DMS153 (cell line): ENCODE data around the gene TMEM207.
A peak's percentile ranks its signal among the peaks of the same experiment; 100 is the strongest.

ENCODE experiments used
- DNase-seq: peaks from one replicate; lab custom pipeline; 2025; lab: John Stamatoyannopoulos, UW

The TMEM207 gene

DNA sequence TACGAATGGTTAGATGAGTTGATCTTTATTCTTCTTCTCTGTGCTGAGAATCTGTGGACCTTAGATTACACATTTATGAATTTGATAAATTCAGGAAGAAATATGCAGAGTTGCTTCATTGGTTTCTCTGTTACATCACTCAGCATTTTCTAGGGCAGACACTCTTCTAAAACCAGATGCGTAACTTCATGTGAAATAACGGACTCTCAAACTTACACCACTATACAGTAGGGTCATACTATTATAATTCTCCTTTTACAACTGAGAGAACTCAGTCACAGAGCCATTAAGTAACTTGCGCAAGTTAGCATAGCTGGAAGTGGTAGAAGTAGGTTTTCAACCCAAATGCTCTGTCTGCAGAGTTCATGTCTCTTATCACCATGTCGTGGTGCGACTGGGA, 5.7 kb downstream of the TMEM207 start:
- DNase-seq: no peak

DNA sequence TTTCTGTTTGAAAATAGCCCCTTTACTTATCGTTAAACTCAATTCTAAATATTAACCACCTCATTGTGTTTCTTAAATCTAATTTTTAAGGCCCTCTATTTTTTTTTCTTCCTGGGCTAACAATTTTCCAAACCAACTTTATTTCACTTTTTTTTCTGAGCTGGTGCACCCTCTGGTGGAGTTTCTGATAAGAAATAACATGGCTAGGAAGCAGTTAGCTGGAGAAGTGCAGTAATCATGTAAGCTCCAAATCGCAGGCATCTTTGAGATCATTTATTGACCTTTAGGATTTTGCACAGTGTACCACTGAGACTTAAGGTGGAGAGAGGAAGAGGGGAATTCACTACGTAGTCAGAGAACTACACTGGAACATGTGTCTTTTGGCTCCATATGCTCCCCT, 6.4 kb downstream of the TMEM207 start:
- DNase-seq: no peak

DNA sequence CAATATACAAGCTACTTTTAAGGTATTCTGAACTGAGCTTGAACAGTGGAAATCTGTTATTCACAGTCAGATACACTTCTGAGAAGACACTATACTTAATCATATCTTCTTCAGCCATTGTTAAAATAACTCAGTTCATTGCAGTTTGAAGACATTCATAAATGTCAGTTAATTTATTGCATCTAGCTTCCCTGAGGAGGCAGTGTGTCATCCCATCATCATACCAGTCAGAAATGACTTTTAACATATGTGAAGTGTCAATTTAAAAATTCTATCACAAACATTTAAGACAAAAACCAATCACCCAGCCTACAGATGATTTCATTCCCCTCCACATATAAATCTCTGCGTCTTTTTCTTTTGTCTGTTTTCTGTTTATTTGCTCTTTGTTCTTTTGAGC, 7.5 kb downstream of the TMEM207 start:
- DNase-seq: no peak

DNA sequence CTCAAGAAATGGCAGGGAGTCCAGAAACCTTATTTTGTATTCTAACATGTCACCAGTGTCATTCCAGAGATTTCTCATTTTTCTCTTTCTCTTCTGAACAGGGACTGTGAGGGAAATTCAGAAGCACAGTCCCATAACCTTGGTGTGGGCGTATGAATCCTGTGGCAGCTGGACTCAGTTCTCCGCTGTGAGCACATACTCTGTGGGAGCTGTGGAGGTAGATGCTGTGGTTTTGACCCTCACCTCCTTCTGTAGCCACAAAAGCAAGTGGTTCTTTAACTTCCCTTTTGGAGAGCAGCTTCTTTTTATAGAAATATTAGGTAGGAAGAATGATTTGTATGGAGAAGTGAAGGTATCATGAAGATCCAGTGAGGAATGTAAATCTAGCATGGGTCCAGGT, 13.4 kb downstream of the TMEM207 start:
- no peak for DNase-seq

DNA sequence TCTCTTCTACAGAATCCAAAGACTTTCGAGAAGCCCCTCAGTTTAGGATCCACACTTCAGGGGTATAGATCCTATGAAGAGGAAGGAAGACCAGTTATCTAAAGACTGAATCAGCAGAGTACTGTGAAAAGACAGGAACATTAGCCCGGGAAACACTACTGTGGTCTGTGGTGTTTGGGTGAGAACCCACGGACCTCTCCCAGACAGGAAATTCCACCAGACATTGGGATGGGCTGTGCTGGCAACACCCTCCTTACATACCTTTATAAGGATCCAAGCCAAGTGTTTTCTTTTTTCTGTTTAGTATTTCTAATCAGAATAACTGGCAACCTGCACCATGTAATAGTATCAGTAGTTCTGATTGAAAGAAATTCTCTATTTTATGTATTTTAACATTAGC, 14.1 kb downstream of the TMEM207 start:
- DNase-seq: no peak

DNA sequence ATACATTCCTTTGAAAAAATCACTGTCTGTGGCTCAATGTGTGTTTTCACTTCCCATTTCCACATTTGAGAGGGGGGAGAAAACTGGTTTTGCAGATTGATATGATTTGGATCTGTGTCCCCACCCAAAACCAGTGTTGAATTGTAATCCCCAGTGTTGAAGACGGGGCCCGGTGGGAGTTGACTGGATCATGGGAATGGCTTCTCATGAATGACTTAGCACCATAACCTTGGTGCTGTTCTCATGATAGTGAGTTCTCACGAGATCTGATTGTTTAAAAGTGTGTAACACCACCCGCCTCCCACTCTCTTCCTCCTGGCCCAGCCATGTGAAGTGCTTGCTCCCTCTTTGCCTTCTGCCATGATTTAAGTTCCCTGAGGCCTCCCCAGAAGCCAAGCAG, 16.1 kb downstream of the TMEM207 start:
- DNase-seq: no peak

DNA sequence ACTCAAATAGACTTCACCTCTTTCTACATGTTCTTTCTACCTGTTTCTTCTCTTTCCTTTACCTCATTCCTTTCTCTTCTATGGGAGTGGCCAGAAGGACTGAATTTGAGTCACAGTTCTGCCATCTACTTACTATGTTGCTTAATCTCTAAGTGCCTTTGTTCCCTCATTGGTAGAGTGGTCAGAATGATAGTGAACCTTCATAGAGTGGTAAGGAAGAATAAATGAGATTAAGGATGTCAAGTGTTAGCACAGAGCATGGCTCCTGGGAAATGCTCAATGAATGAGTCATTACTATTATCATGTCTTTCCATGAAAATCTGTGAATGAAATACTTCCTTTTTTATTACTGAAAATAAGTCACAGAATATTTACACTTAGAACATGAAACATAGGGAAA, 17.5 kb downstream of the TMEM207 start:
- no peak for DNase-seq

DNA sequence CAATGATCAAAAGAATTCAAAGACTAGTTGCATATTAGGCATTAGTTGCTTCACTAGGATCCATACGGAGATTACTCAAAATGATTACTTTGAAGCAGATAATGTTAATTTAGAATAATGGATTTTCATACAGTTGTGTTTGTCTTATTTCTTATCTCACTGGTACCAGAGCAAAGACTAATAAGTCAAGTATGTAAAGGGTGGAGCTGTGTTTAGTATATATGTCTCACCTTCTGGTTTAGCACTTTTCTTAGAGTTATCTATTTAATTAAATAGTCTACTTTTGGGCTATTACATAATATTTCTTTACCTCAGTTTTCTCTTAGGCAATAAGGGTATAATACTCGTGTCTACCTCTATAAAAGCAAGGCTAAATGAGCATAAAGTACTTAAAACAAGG, 18.8 kb downstream of the TMEM207 start:
- DNase-seq: no peak

DNA sequence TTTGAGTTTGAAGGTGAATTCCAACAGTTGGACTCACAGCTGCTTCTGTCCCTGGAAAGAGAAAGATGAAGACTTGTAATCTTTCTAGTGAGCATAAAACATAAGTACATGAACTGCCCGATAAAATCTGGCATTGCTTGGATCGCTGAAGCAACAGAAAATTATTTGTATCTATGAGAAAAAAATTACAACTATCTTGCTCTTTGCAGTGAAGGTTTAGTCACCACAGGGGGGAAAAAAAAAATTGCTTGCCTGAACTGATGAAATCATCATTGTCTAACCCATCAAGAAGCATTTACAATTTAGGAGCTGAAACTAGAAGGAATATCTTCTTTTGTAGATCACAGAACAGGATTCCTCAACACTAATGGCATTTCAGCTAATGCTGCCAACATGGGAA, 20.0 kb downstream of the TMEM207 start:
- no peak for DNase-seq

DNA sequence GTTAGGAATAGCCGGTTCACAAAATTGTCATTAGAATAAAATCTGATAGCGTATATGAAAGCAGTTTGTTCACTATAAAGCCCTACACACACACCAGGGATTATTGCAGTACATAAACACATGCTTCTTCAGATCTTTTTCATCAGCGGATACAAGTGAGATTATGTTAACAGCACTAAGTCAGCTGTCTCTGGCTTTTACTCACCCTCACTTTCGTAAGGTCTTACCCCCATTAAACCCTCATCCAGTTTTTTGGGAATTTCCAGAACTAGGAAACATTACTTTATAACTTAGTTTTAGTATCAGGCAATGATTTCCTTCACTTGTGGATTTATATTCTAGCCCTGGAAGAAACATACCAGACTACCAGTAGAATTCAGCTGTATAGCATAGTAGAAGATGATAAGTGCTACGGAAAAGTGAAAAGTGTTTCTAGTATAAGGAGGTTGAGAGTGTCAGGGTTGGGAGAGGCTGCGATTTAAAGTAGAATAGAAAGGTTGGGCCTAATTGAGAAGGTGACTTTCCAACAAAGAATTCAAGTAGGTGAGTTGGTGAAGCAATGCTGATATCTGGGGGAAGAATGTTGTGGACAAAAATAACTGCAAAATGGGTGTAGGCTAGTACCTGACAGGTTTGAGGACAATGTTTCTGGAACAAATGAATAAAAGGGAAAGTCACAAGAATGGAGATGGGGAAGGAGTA, 22.7 kb downstream of the TMEM207 start:
- DNase-seq: no peak

DNA sequence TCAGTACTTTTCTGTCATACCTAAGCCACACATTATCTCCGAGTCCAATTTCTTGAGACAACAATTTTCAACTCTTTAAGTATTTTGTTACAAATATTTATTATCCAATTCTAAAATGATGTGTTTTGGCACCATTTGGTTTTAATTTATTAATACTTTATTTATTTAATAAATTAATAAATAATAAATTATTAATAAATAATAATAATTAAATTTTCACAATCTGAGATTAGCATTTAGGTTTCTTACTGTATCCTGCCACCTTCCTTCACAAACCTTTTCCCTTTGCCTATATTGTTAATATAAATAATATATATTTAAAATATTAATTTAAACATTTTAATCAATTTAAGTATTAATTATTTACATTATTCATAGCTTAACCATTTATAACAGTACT, 23.9 kb downstream of the TMEM207 start:
- DNase-seq: no peak

DNA sequence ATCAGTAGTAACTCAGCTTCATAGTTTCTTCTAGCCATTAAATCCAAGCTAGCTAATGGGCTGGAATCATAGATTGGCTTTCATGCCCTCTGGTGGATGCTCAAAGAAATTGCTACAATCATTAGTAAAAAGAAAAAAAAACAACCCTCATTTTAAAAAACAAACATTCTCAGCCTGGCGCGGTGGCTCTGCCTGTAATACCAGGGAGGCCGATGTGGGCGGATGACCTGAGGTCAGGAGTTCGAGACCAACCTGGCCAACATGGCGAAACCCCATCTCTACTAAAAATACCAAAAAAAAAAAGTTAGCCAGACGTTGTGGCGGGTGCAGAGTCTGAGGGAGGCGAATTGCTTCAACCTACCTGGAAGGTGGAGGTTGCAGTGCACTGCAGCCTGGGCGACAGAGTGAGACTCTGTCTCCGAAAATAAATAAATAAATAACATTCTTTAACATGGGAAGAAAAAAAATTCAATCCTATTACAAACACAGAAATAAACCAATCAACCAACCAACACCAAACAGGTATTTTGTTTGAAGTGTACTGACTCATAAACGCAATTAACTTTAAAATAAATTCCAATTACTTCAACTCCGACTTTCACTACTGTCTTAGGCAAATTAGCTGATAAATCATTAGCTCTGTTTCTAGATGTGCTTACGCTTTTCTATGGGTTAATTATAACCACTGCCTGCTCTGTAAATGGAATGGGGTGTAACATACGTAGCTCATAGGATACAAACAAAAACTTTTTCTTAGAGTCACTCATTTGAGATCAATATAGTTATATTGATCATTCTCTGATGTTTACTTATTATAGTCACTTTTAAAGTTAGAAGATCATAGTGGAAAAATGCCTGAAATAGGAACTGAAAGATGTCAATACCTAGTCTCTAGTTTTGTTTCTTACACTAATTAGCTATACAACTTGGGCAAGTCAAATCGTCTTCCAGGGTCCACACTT, 24.9 kb downstream of the TMEM207 start:
- peak; percentile 62 for DNase-seq

DNA sequence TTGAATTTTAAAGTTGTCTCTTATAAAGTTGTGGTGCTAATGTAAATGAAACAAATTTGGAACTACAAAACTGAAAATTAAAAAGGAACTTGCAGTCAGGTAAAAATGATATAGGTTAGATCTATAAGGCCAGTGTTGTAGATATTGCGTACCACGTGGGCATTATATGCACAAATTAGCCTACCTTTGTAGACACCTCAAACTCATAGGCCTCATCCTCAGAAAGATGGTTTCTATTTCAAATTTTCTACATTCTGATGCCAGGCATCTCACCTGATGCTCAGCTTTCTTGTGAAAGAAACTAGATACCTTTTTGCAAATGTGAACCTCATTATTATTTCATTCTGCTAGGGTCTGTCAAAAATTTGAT, 25.6 kb downstream of the TMEM207 start:
- DNase-seq: no peak

DNA sequence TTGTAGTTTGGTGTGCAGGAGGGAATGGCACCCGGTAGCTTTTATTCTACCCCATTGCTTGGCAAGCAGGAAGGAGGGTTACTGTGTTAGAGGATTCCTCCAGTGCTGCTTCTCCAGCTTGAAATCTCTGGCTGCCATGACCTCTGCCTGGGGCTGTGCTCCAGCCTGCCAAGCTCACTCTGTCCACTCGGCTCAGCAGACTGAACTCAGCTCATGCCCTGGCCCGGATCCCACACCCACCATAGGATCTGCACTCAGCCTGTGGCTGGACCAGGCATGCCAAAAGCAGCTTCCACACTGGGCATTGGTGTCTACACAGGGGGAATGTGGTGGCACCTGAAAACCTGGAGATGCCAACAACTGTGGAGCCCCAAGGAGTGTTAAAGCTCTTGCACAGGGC, 35.4 kb downstream of the TMEM207 start:
- no peak for DNase-seq

DNA sequence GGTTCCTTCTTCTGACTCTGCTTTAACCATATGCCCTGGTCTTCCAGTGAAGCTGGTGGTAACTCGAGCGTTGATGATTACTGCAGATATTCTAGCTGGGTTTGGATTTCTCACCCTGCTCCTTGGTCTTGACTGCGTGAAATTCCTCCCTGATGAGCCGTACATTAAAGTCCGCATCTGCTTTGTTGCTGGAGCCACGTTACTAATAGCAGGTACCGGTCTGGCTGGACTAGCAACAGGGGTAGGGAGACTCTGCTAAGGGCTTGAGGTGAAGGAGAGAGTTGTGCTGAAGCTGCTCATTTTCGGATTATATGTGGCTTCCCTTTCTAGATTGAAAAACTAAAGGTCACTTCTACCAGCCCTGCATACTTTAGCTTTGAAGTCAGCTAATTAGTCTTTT, 45.0 kb downstream of the TMEM207 start:
- DNase-seq: no peak

DNA sequence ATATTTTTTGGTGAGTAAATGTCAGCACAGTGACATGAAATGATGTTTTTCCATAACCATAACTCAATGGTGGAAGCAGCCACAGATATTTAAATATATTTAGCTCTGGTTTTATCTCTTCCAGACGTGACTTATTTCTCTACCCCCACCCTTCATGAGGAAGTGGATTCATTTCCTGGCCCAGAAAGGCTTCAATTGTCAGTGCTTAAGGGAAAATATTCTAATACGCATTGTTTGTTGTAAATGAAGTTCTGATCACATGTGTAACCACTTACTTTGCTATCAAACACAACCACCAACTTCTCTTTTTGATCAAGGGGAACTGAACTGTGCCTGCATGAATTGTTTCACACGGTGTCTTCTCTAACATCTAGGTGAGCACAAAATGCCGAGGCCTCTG, 47.7 kb downstream of the TMEM207 start:
- no peak for DNase-seq

DNA sequence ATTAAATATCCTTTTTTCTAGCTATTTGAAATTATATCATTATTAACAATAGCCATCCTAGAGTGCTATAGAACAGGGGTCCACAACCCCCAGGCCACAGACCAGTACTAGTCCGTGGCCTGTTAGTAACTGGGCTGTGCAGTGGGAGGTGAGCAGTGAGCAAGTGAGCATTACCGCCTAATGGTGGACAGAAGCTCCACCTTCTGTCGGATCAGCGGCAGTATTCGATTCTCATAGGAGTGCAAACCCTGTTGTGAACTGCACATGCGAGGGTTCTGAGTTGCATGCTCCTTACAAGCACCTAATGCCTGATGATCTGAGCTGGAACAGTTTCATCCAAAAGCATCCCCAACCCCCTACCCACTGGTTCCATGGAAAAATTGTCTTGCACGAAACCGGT, 50.0 kb downstream of the TMEM207 start:
- DNase-seq: no peak

DNA sequence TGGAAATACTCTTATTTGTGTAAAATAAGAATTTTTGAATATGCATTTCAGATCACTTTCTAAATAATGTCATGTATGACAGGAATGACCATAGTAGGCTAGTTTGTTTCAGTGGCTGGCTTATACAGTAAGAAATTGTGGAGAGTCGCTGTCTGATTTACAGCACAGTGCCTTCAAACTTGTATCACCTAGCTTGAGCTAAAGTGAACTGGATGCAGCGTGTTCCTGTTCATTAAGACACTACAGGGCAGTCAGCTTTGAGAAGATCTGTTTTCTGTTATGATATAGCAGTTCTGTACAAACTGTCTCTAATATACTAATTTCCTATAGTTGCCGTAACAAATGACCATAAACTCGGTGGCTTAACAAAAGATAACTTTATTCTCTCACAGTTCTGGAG, 51.8 kb downstream of the TMEM207 start:
- DNase-seq: no peak

DNA sequence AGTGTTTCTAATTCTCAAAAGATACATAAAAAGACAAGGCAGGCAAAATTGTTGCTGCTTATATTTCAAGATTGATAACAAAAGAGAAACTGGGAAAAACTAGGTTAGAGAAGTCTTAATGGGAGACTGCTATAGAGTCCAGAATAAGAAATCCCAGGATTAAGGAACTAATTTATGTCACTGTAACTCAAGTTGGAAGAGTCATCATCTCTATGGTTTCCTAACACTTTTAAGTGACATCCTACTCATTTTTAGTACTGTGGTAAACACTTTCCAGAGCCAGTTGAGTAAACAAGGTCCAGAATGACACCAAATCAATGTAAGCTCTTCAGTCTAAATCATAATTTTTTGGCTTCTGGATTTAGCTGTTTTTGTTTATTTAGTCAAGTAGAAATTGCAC, 53.7 kb downstream of the TMEM207 start:
- no peak for DNase-seq

DNA sequence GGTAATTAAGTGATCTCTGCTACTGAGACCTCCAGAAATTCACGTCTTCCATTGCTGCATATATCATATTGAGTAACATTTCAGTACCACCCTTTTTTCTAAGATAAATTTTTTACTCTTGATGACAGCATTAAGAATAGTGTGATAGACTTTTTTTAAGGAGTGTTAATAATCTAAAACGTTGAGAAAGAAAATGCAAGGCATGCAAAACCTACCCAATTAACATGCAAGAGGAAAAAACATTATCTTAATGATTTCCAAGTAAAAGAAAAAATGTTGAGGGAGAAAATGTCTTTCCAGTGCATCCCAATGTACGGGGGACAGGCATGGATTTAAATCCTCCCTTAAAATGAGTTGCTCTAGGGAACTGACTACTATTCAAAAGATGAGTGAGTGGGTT, 61.0 kb downstream of the TMEM207 start:
- no peak for DNase-seq

DNA sequence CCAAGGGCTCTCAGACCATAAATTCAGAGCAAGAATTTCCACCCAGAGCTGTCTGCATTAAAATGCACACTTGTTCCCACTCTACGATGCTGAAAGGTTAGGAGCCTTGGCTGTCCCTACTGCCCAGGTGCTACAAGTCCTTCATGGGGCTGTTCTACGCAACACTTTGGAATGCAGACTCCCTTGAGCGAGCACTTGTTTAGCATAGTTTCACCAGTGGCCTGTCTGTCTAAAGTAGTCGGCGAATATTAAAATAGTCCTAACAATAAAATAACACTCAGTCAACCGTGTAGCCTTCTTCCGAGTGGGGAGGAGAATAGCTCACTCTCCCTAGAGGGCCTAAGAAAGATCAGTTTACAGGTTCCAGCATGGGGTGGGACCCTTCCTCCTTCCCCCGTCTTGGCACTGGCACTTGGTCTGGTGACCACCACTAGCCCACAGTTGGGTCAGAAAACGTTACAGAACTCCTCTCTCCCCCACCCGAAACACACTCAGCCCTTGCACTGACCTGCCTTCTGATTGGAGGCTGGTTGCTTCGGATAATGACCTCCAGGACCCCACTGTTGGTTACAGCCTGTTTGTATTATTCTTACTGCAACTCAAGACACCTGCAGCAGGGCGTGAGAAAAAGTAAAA, 62.0 kb downstream of the TMEM207 start, which contains the start of gene CLDN16:
Gene CLDN16, plus strand, starts transcription at position 586 of the 636 bp plus-strand sequence. CDS start 167 bp downstream, outside the sequence.
- no peak for DNase-seq

DNA sequence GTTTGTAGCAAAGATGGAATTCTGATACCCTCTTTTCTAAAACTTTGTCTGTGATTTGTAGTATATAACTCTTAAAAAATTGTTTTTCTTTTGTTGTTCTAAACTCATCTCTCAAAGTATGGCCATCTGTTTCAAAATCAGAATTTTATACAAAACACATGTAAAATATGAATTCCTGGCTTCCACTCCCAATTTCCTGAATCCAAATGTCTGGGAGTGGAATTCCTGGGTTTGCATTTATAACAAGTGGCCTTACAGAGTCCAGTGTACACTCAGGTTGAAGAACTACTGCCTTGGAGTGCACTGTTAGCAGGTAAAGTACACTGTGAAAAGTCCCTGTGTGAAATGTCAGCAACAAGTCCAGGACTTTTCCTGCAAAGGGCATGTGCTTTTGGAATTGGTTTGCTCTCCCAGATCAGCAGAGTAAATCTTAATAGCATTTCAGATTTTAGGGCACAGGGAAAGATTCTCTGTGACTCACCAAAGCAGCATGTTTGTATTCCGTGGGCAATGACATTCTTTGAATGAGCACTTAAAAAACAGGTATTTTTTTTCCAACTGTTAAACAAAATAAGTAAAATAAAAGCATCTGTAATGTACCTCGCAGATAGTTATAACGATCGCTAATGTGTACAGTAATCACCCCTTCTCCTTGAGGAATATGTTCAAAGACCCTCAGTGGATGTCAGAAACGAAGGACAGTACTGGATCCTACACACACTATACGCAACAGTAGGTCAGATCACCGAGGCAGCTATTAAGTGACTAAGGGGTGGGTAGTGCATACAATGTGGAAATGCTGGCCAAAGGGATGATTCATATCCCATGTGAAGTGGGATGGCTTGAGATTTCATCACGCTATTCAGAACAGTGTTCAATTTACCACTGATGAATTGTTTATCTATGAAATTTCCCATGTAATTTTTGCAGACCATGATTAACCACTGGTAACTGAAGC, 63.7 kb downstream of the TMEM207 start:
- DNase-seq: peak; percentile 29
